Measurements from ENCODE around the gene ARHGAP33. TPM values are rescaled to one million over a fixed set of nuclear protein-coding genes. Genes with fewer than 3 reads are reported as not detected.

ARHGAP33 gene
- total RNA-seq, 1 experiment from 2014 or later = 19.5 TPM

GRCh38 chr19:35777086-35777841, 1.9 kb downstream of the ARHGAP33 start:
- H3K56ac ChIP-seq (ENCODE audit: insufficient read length, low read depth, low read length) = no peak overlapping the region
- no peaks in the 10 kb centered on the region for H3K79me2 ChIP-seq (ENCODE audit: insufficient read depth, low read length)
- peak overlapping the region in 1 of 3 experiments; percentile 63; a peak in 1 of 7 replicates for H3K27ac Mint-ChIP-seq
- peaks cover 0 to 4% (median 2%) of the 10 kb centered on the region in 3 experiments; a peak in 2 of 7 replicates for H3K36me3 Mint-ChIP-seq (ENCODE audit: insufficient read depth in 1 of 3, low read depth in 3 of 3)
- no peak overlapping the region for H3K23ac ChIP-seq (ENCODE audit: insufficient read length, low read depth, low read length)
- H3T11ph ChIP-seq (ENCODE audit: low read length) = no peak overlapping the region
- H2BK120ac ChIP-seq (ENCODE audit: low read depth, low read length, poor library complexity, severe bottlenecking) = no peak overlapping the region
- H4K91ac ChIP-seq (ENCODE audit: insufficient read length, low read depth, low read length) = no peak overlapping the region
- H2BK5ac ChIP-seq (ENCODE audit: insufficient read length, low read length) = no peak overlapping the region
- peaks cover 5% of the 10 kb centered on the region for H3K23me2 ChIP-seq (ENCODE audit: insufficient read length, low read depth, low read length, poor library complexity, severe bottlenecking)
- H2BK20ac ChIP-seq (ENCODE audit: low read depth, low read length, poor library complexity, severe bottlenecking) = no peak overlapping the region
- H2BK12ac ChIP-seq (ENCODE audit: insufficient read length, low read depth, low read length) = no peak overlapping the region
- H3K27ac ChIP-seq (ENCODE audit: insufficient read length, low read depth, low read length) = no peak overlapping the region
- DNase-seq = peak; percentile 77
- no CpG with 5 or more reads among the region's 19 CpGs for WGBS (ENCODE audit: extremely low coverage, insufficient read length, low lambda C conversion rate)
- H3K79me1 ChIP-seq (ENCODE audit: insufficient read depth, low read depth, low read length, poor library complexity, severe bottlenecking) = no peaks in the 10 kb centered on the region
- TF ChIP-seq, protein P1, sequence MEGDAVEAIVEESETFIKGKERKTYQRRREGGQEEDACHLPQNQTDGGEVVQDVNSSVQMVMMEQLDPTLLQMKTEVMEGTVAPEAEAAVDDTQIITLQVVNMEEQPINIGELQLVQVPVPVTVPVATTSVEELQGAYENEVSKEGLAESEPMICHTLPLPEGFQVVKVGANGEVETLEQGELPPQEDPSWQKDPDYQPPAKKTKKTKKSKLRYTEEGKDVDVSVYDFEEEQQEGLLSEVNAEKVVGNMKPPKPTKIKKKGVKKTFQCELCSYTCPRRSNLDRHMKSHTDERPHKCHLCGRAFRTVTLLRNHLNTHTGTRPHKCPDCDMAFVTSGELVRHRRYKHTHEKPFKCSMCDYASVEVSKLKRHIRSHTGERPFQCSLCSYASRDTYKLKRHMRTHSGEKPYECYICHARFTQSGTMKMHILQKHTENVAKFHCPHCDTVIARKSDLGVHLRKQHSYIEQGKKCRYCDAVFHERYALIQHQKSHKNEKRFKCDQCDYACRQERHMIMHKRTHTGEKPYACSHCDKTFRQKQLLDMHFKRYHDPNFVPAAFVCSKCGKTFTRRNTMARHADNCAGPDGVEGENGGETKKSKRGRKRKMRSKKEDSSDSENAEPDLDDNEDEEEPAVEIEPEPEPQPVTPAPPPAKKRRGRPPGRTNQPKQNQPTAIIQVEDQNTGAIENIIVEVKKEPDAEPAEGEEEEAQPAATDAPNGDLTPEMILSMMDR (conservative IDR thresholded peaks at IDR 0.05) = no peak
- no peak overlapping the region for H2AK5ac ChIP-seq (ENCODE audit: insufficient read length, low read length)
- no peak overlapping the region for H2AFZ ChIP-seq (ENCODE audit: low read length)
- H3K4ac ChIP-seq (ENCODE audit: low read depth, low read length) = no peak overlapping the region
- H4K20me1 ChIP-seq (ENCODE audit: control insufficient read depth, insufficient read depth, insufficient read length) = no peaks in the 10 kb centered on the region
- peaks cover 39% of the 10 kb centered on the region for H3K27me3 Mint-ChIP-seq (ENCODE audit: low read depth)
- peak overlapping the region; percentile 65 to 88 for H3K4me3 Mint-ChIP-seq
- H4K5ac ChIP-seq (ENCODE audit: insufficient read length, low read depth, low read length) = no peak overlapping the region
- H3K4me2 ChIP-seq (ENCODE audit: insufficient read depth, insufficient read length, low read length) = no peak overlapping the region
- H3K4me1 Mint-ChIP-seq = peaks cover 31 to 39% of the 10 kb centered on the region in 2 experiments
- no peaks in the 10 kb centered on the region; a peak in 1 of 5 replicates for H3K9me3 Mint-ChIP-seq
- no peaks in the 10 kb centered on the region for H3K9me3 ChIP-seq (ENCODE audit: control insufficient read depth, low read depth, low read length)
- no peak overlapping the region for H4K8ac ChIP-seq (replicated peaks; ENCODE audit: insufficient read length, low read depth, low read length)
- no peak overlapping the region for H3K18ac ChIP-seq (ENCODE audit: insufficient read length, low read depth, low read length)
- H2BK15ac ChIP-seq (ENCODE audit: low read depth, low read length) = no peak overlapping the region
- no peaks in the 10 kb centered on the region for H3K27me3 ChIP-seq (ENCODE audit: insufficient read depth, low read length)
- H3K4me1 ChIP-seq (ENCODE audit: insufficient read depth, low read length) = peaks cover 5% of the 10 kb centered on the region; the same call in 1 of the 2 replicates
- H3K9ac ChIP-seq (ENCODE audit: extremely low read depth, insufficient read length, low read length) = no peak overlapping the region
- 0 out of 2 replicates have a peak overlapping the region, but pooled peaks have one; percentile 13 for H3K14ac ChIP-seq (ENCODE audit: insufficient read depth, low read length)

Measured in H9 (cell line).